Panc1 (cell line): Measurements from ENCODE around the gene NPDC1. TPM values are rescaled to one million over a fixed set of nuclear protein-coding genes. Genes with fewer than 3 reads are reported as not detected.

Experiments
- ATAC-seq: fragments of 200-7000 bp; cut with Tn5 transposase; 2 replicates; pipeline ENCODE4 v1.9.1; 2020; ENCODE audit warnings: mild to moderate bottlenecking, moderate library complexity
- BruUV-seq: library from RNA; stranded (reverse); fragments of 400-500 nt; replicated peaks from 2 replicates; lab custom pipeline; 2021; lab: Mats Ljungman, UMichigan
- CTCF ChIA-PET: fragments of 300-600 bp; sonication (Branson Sonifier 250); formaldehyde crosslinking; loops from one replicate; lab custom pipeline; 2022; ENCODE audit warnings: antibody characterized with exemption; lab: Charles Lee
- POLR2A ChIA-PET: fragments of 300-600 bp; sonication (Branson Sonifier 250); formaldehyde crosslinking; loops from one replicate; lab custom pipeline; 2022; ENCODE audit warnings: antibody characterized with exemption; lab: Charles Lee
- DNase-seq: peaks from one replicate; pipeline ENCODE4 v3.0.0-alpha.2; 2010; ENCODE audit warnings: low read depth, low spot score
- H3K27ac ChIP-seq: 2 replicates; pipeline ENCODE4 v1.5.1; 2011; ENCODE audit warnings: mild to moderate bottlenecking, low read length, inconsistent platforms
- H3K27me3 ChIP-seq: fragments of 200-500 bp; sonication (Bioruptor generic); 2 replicates; pipeline ENCODE4 v1.6.0; 2014; ENCODE audit warnings: low read length, inconsistent platforms; ENCODE audit not compliant: control insufficient read depth, insufficient read depth
- H3K36me3 ChIP-seq: fragments of 200-500 bp; sonication (Bioruptor generic); 2 replicates; pipeline ENCODE4 v1.5.1; 2014; ENCODE audit warnings: inconsistent platforms, mild to moderate bottlenecking, low read length, moderate library complexity; ENCODE audit not compliant: control insufficient read depth, insufficient read depth
- H3K4me1 ChIP-seq: 2 replicates; pipeline ENCODE4 v1.5.1; 2011; ENCODE audit warnings: inconsistent platforms, mild to moderate bottlenecking, low read length, moderate library complexity; ENCODE audit not compliant: control insufficient read depth, insufficient read depth
- H3K4me3 ChIP-seq, 2 experiments: 2 replicates each; pipeline ENCODE4 v1.5.1; 2011 to 2012; ENCODE audit warnings: low read depth in 2 of 2, low read length in 2 of 2, mild to moderate bottlenecking in 2 of 2, inconsistent platforms in 1 of 2, moderate library complexity in 1 of 2
- H3K9me3 ChIP-seq: fragments of 200-500 bp; sonication (Bioruptor generic); 2 replicates; pipeline ENCODE4 v1.5.1; 2014; ENCODE audit warnings: low read depth, mild to moderate bottlenecking, inconsistent platforms, low read length, moderate library complexity; ENCODE audit not compliant: control insufficient read depth, insufficient read depth
- CTCF ChIP-seq: fragments of 450-650 bp; IDR thresholded peaks from 2 replicates; pipeline ENCODE4 v1.5.1; 2017; ENCODE audit warnings: mild to moderate bottlenecking
- POLR2AphosphoS5 ChIP-seq: IDR thresholded peaks from 2 replicates; pipeline ENCODE4 v1.6.1; 2012; ENCODE audit warnings: mild to moderate bottlenecking, low read depth, low read length, moderate library complexity
- REST ChIP-seq, 2 experiments: IDR thresholded peaks; 2 replicates each; pipeline ENCODE4 v1.6.1; 2011 to 2012; ENCODE audit warnings: low read depth in 2 of 2, control low read depth in 1 of 2, low read length in 1 of 2, mild to moderate bottlenecking in 1 of 2, moderate library complexity in 1 of 2; ENCODE audit not compliant: insufficient read depth in 1 of 2
- SIN3A ChIP-seq: IDR thresholded peaks from 2 replicates; pipeline ENCODE4 v1.6.1; 2012; ENCODE audit warnings: low read depth, mild to moderate bottlenecking, low read length, moderate library complexity, borderline replicate concordance; ENCODE audit not compliant: insufficient read depth
- TCF7L2 ChIP-seq: IDR thresholded peaks from 2 replicates; pipeline ENCODE4 v1.6.1; 2011; ENCODE audit warnings: mild to moderate bottlenecking, low read depth, low read length, inconsistent platforms
- in situ Hi-C: cut with HindIII; loops from 2 replicates; pipeline ENCODE4 v1.10.0; 2016; ENCODE audit warnings: low sequenced_read_pairs, low pct_unique_long_range_greater_than_20kb
- intact Hi-C: fragments of 100-400 bp; cut with micrococcal nuclease; formaldehyde crosslinking; loops from one replicate; pipeline ENCODE4 v1.10.0; 2022; ENCODE audit not compliant: unreplicated experiment
- total RNA-seq: library from RNA; stranded (reverse); gene quantifications from one replicate; pipeline ENCODE4 v1.2.1, GENCODE V29; 2021; ENCODE audit not compliant: unreplicated experiment

NPDC1 gene
- total RNA-seq, 1 experiment from 2014 or later = 43.5 TPM

- Histone ChIP-seq H3K4me3 (peak overlapping the region in 1 of 2 experiments; percentile 63; a peak in 2 of 4 replicates), H3K4me1 (peaks cover 33% of the 10 kb centered on the region), H3K36me3 (no peaks in the 10 kb centered on the region; the same call in 1 of the 2 replicates), H3K27ac (peak overlapping the region; percentile 88), H3K9me3 (no peaks in the 10 kb centered on the region), H3K27me3 (no peaks in the 10 kb centered on the region)
- DNase-seq (no peak), ATAC-seq (no peak)
- no peak for TF ChIP-seq REST (IDR thresholded peaks at IDR 0.05; ENCODE audit: insufficient read depth in 1 of 2, low read depth in 2 of 2, low read length in 1 of 2)
- TF ChIP-seq CTCF = no peak
- in situ Hi-C loops (no loop called here), intact Hi-C loops (no loop called here)
- BruUV-seq = no TSS peak
- ChIA-PET CTCF (no interaction called here), POLR2A (interaction anchor here (0.6 kb wide), 1 partner anchor 17 kb away, joined by 3 read pairs; no protein-coding TSS in a partner anchor)
These were observed 42.1 kb upstream of the NPDC1 start for GRCh38 chr9:137088121-137088520.

- CTCF ChIA-PET = no interaction called here
- peak overlapping the region; percentile 88 for H3K27ac ChIP-seq
- no peaks in the 10 kb centered on the region for H3K9me3 ChIP-seq
- POLR2A ChIA-PET = no interaction called here
- no peaks in the 10 kb centered on the region for H3K27me3 ChIP-seq
- no peak for TF ChIP-seq CTCF
- no peak for TF ChIP-seq TCF7L2
- no peak for TF ChIP-seq POLR2AphosphoS5
- TF ChIP-seq SIN3A = no peak
- TF ChIP-seq REST (IDR thresholded peaks at IDR 0.05; ENCODE audit: insufficient read depth in 1 of 2, low read depth in 2 of 2, low read length in 1 of 2) = no peak
- no peak for DNase-seq
- no TSS peak for BruUV-seq
- intact Hi-C loops (no loop called here), in situ Hi-C loops (no loop called here)
- peaks cover 38% of the 10 kb centered on the region for H3K4me1 ChIP-seq
- H3K4me3 ChIP-seq = peak overlapping the region; percentile 63 to 73
- ATAC-seq = no peak
- H3K36me3 ChIP-seq = no peaks in the 10 kb centered on the region; the same call in 1 of the 2 replicates
These were observed 41.5 kb upstream of the NPDC1 start for GRCh38 chr9:137087409-137087925.
